ENCODE data around the gene KDM4B. TPM values are rescaled to one million over a fixed set of nuclear protein-coding genes. Genes with fewer than 3 reads are reported as not detected.

Gene KDM4B
- polyA plus RNA-seq, 1 experiment, result 7.7 TPM

GRCh38 chr19:5121266-5122120, 152.6 kb downstream of the KDM4B start:
- no peak for DNase-seq (ENCODE audit: low read depth, low spot score)
- no peak overlapping the region for H3K4me3 ChIP-seq (ENCODE audit: low read depth, low read length)
- POLR2A ChIA-PET, result no interaction called here
- H3K27me3 ChIP-seq (ENCODE audit: control insufficient read depth, insufficient read depth, low read length), result no peaks in the 10 kb centered on the region
- CTCF ChIA-PET, result no interaction called here
- H3K27ac ChIP-seq (ENCODE audit: low read depth, low read length), result no peak overlapping the region
- no peaks in the 10 kb centered on the region; the same call in none of the 2 replicates for H3K9me3 ChIP-seq (ENCODE audit: control insufficient read depth, insufficient read depth, low read length)
- no peak for TF ChIP-seq CTCF (IDR thresholded peaks at IDR 0.05; ENCODE audit: low read depth, low read length)

GRCh38 chr19:5122121-5122400, 153.1 kb downstream of the KDM4B start:
- TF ChIP-seq CTCF (IDR thresholded peaks at IDR 0.05; ENCODE audit: low read depth, low read length), result no peak
- Histone ChIP-seq H3K27ac (ENCODE audit: low read depth, low read length) (no peak overlapping the region), H3K9me3 (ENCODE audit: control insufficient read depth, insufficient read depth, low read length) (no peaks in the 10 kb centered on the region; the same call in 1 of the 2 replicates), H3K27me3 (ENCODE audit: control insufficient read depth, insufficient read depth, low read length) (no peaks in the 10 kb centered on the region), H3K4me3 (ENCODE audit: low read depth, low read length) (no peak overlapping the region)
- DNase-seq (ENCODE audit: low read depth, low spot score), result no peak
- POLR2A ChIA-PET, result no interaction called here
- CTCF ChIA-PET, result no interaction called here

- TF ChIP-seq CTCF (IDR thresholded peaks at IDR 0.05; ENCODE audit: low read depth, low read length), result no peak
- CTCF ChIA-PET, result no interaction called here
- POLR2A ChIA-PET, result no interaction called here
- DNase-seq (ENCODE audit: low read depth, low spot score), result no peak
- no peak overlapping the region for H3K27ac ChIP-seq (ENCODE audit: low read depth, low read length)
- no peaks in the 10 kb centered on the region for H3K27me3 ChIP-seq (ENCODE audit: control insufficient read depth, insufficient read depth, low read length)
- H3K4me3 ChIP-seq (ENCODE audit: low read depth, low read length), result no peak overlapping the region
- no peaks in the 10 kb centered on the region; the same call in 1 of the 2 replicates for H3K9me3 ChIP-seq (ENCODE audit: control insufficient read depth, insufficient read depth, low read length)
These were observed 153.9 kb downstream of the KDM4B start for GRCh38 chr19:5122671-5123409.

- no peak for DNase-seq (ENCODE audit: low read depth, low spot score)
- H3K27ac ChIP-seq (ENCODE audit: low read depth, low read length), result no peak overlapping the region
- CTCF ChIA-PET, result no interaction called here
- H3K27me3 ChIP-seq (ENCODE audit: control insufficient read depth, insufficient read depth, low read length), result no peaks in the 10 kb centered on the region
- POLR2A ChIA-PET, result no interaction called here
- no peaks in the 10 kb centered on the region; the same call in 1 of the 2 replicates for H3K9me3 ChIP-seq (ENCODE audit: control insufficient read depth, insufficient read depth, low read length)
- no peak for TF ChIP-seq CTCF (IDR thresholded peaks at IDR 0.05; ENCODE audit: low read depth, low read length)
- no peak overlapping the region for H3K4me3 ChIP-seq (ENCODE audit: low read depth, low read length)
These were observed 154.7 kb downstream of the KDM4B start for GRCh38 chr19:5123646-5124045.

Data from AG04450 (cell line).